Activated CD4-positive, alpha-beta T cell treated with anti-CD3 and anti-CD28 coated beads, Interleukin-10, Interleukin-2, amounts not matched to agents 100 ng/mL and 50 ng/mL, durations not matched to agents 16 hours and 8 hours (primary cell): ENCODE measurements around the gene ACVR1C.
A peak's percentile ranks its signal among the peaks of the same experiment; 100 is the strongest.

Source experiments
- DNase-seq: peaks from one replicate; pipeline ENCODE4 v3.0.0-alpha.2; 2020

The ACVR1C gene

GRCh38 chr2:157492189-157492773 lies 136.4 kb downstream of the ACVR1C start:
- peak; percentile 87 for DNase-seq

GRCh38 chr2:157489983-157490382 lies 138.7 kb downstream of the ACVR1C start:
- no peak for DNase-seq

- DNase-seq: no peak
Measured at GRCh38 chr2:157488877-157489276, 139.8 kb downstream of the ACVR1C start.

- no peak for DNase-seq
Measured at GRCh38 chr2:157487747-157488146, 140.9 kb downstream of the ACVR1C start.

- DNase-seq: no peak
Measured at GRCh38 chr2:157487271-157487610, 141.4 kb downstream of the ACVR1C start.

GRCh38 chr2:157486596-157487270 lies 141.9 kb downstream of the ACVR1C start:
- DNase-seq: no peak

- peak; percentile 93 for DNase-seq
Measured at GRCh38 chr2:157480182-157480961, 148.3 kb downstream of the ACVR1C start.

GRCh38 chr2:157479081-157480027 lies 149.3 kb downstream of the ACVR1C start:
- peak; percentile 53 for DNase-seq

GRCh38 chr2:157477919-157478318 lies 150.7 kb downstream of the ACVR1C start:
- DNase-seq: peak; percentile 71

- peak; percentile 90 for DNase-seq
Measured at GRCh38 chr2:157476953-157477709, 151.5 kb downstream of the ACVR1C start.
